ENCODE results near the gene HAUS2.

DNA sequence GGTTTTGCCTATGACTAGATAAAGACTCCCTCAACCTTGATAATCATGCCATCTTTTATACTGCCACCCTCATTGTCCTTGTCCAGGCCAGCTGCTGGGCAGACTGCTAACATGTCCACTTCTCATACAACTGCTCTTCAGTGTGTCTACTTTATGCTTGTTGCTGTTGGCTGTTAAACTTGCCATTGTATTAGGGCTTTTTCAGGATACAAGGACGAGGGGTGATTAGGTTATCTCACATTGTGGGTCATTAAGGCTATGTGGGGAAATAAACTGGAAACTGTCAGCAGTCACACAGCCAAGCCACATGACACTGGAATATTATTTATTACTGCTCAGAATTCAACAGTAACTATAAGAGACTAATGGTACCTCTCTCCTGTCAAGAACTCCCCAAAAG is 62.9 kb downstream of the HAUS2 start:
- TF ChIP-seq CTCF (IDR thresholded peaks at IDR 0.05) (no peak), POLR2A (IDR thresholded peaks at IDR 0.05) (no peak)
